ENCODE measurements around the gene TSHZ2. TPM values are rescaled to one million over a fixed set of nuclear protein-coding genes. Genes with fewer than 3 reads are reported as not detected.

The TSHZ2 gene
- total and polyA plus RNA-seq, 2 of the 4 experiments (the other 2 are of a cell fraction), result under 0.01 to 0.02 TPM

DNA sequence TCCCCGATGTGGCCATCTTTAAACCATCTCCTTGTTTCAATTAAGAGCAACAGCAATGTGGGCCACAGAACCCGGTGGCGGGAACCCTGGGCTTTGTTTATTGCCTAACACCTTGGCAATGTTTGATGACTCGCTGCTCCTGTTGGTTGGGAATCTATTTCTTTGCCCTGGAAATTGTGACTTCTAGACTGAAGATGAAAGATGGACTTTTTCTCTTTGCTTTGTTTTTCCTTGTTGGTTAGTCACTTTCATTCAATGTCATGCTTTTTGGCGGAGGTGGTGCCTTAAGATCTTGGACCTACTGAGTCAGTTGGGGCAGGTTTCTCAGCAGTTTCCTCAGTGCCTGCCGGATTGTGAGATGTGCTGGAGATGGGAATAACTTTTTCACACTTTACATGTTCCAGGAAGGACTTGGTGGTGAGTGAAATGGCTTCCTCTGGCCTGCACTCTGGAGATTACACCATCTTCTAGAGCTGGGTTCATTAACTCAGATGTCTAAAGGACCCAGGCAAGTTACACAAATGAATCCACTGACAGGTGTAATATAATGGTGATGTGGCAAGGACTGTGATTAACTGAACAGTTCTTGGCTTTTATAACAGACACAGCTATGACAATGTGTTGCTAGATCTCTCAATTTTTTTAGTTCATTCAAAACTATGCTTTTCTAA is 56.3 kb downstream of the TSHZ2 start:
- no peaks in the 10 kb centered on the region for H3K27me3 ChIP-seq (ENCODE audit: control insufficient read depth, insufficient read depth, low read length)
- no peak for ATAC-seq (ENCODE audit: low read depth)
- TF ChIP-seq, protein P1, sequence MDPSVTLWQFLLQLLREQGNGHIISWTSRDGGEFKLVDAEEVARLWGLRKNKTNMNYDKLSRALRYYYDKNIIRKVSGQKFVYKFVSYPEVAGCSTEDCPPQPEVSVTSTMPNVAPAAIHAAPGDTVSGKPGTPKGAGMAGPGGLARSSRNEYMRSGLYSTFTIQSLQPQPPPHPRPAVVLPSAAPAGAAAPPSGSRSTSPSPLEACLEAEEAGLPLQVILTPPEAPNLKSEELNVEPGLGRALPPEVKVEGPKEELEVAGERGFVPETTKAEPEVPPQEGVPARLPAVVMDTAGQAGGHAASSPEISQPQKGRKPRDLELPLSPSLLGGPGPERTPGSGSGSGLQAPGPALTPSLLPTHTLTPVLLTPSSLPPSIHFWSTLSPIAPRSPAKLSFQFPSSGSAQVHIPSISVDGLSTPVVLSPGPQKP (IDR thresholded peaks at IDR 0.05; ENCODE audit: borderline replicate concordance, low read depth, low read length), result no peak
- TF ChIP-seq MXI1 (IDR thresholded peaks at IDR 0.05; ENCODE audit: borderline replicate concordance, low read depth, low read length) (no peak), RCOR1 (IDR thresholded peaks at IDR 0.05; ENCODE audit: insufficient replicate concordance, low read length) (no peak), BHLHE40 (IDR thresholded peaks at IDR 0.05; ENCODE audit: low read depth, low read length) (no peak), MAFK (IDR thresholded peaks at IDR 0.05; ENCODE audit: low read depth, low read length) (no peak), FOS (IDR thresholded peaks at IDR 0.05; ENCODE audit: low read depth, low read length) (no peak), CEBPB (IDR thresholded peaks at IDR 0.05; ENCODE audit: low read depth, low read length) (no peak), CHD1 (IDR thresholded peaks at IDR 0.05; ENCODE audit: low read depth, low read length) (no peak), SMC3 (IDR thresholded peaks at IDR 0.05; ENCODE audit: low read depth, low read length) (no peak), RFX5 (IDR thresholded peaks at IDR 0.05; ENCODE audit: low read depth, low read length) (no peak), RAD21 (IDR thresholded peaks at IDR 0.05; ENCODE audit: low read length) (no peak), POLR2A (IDR thresholded peaks at IDR 0.05; ENCODE audit: low read depth, low read length) (no peak), NFE2L2 (IDR thresholded peaks at IDR 0.05; ENCODE audit: low read depth, low read length) (no peak), MAZ (IDR thresholded peaks at IDR 0.05; ENCODE audit: borderline replicate concordance, low read depth, low read length) (no peak)
- TF ChIP-seq, protein P2, sequence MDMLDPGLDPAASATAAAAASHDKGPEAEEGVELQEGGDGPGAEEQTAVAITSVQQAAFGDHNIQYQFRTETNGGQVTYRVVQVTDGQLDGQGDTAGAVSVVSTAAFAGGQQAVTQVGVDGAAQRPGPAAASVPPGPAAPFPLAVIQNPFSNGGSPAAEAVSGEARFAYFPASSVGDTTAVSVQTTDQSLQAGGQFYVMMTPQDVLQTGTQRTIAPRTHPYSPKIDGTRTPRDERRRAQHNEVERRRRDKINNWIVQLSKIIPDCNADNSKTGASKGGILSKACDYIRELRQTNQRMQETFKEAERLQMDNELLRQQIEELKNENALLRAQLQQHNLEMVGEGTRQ (IDR thresholded peaks at IDR 0.05; ENCODE audit: low read depth, low read length), result no peak
- TF ChIP-seq, protein P3, sequence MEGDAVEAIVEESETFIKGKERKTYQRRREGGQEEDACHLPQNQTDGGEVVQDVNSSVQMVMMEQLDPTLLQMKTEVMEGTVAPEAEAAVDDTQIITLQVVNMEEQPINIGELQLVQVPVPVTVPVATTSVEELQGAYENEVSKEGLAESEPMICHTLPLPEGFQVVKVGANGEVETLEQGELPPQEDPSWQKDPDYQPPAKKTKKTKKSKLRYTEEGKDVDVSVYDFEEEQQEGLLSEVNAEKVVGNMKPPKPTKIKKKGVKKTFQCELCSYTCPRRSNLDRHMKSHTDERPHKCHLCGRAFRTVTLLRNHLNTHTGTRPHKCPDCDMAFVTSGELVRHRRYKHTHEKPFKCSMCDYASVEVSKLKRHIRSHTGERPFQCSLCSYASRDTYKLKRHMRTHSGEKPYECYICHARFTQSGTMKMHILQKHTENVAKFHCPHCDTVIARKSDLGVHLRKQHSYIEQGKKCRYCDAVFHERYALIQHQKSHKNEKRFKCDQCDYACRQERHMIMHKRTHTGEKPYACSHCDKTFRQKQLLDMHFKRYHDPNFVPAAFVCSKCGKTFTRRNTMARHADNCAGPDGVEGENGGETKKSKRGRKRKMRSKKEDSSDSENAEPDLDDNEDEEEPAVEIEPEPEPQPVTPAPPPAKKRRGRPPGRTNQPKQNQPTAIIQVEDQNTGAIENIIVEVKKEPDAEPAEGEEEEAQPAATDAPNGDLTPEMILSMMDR (conservative IDR thresholded peaks at IDR 0.05; ENCODE audit: low read depth, low read length), result no peak
- no peak overlapping the region for H4K5ac ChIP-seq (ENCODE audit: low read depth, low read length)
- no peak overlapping the region for H2BK5ac ChIP-seq (ENCODE audit: low read depth, low read length, poor library complexity, severe bottlenecking)
- no peak overlapping the region for H2BK20ac ChIP-seq (ENCODE audit: low read depth, low read length)
- no peaks in the 10 kb centered on the region for H3K4me1 ChIP-seq (ENCODE audit: control insufficient read depth, insufficient read depth, low read length)
- no peak for DNase-seq
- no peaks in the 10 kb centered on the region for H3K36me3 ChIP-seq (ENCODE audit: control insufficient read depth, insufficient read depth, low read length)
- H3K79me1 ChIP-seq (ENCODE audit: low read depth in 1 of 2, low read length in 2 of 2), result no peaks in the 10 kb centered on the region
- no peak overlapping the region for H3K18ac ChIP-seq (ENCODE audit: low read depth, low read length)
- no peak overlapping the region for H3K23ac ChIP-seq (ENCODE audit: low read depth, low read length)
- H4K20me1 ChIP-seq (ENCODE audit: insufficient read depth, low read length), result no peaks in the 10 kb centered on the region
- H2BK120ac ChIP-seq (ENCODE audit: low read depth, low read length), result no peak overlapping the region
- BruUV-seq (replicated peaks), result no TSS peak
- CTCF ChIA-PET, result no interaction called here
- no peak overlapping the region for H3K4me2 ChIP-seq (ENCODE audit: low read depth, low read length)
- in situ Hi-C loops (cut with MboI; ENCODE audit: low sequenced_read_pairs) (no loop called here), intact Hi-C loops (cut with micrococcal nuclease) (no loop called here), dilution Hi-C loops (cut with HindIII; ENCODE audit: low sequenced_read_pairs, unreplicated experiment) (no loop called here)
- no peak overlapping the region for H3K4ac ChIP-seq (ENCODE audit: low read depth, low read length)
- H4K91ac ChIP-seq (ENCODE audit: insufficient read depth, low read depth, low read length), result no peak overlapping the region
- 63% methylated on average over 1 of the region's 6 CpGs; no CpG with 5 or more reads in 1 of the 2 experiments for WGBS, 2 experiments (ENCODE audit: extremely low coverage in 2 of 2, insufficient read length in 1 of 2)
- H3K27ac ChIP-seq (ENCODE audit: insufficient read depth, low read length), result no peak overlapping the region
- H2AK5ac ChIP-seq (ENCODE audit: low read depth, low read length), result no peak overlapping the region
- H3K14ac ChIP-seq (replicated peaks; ENCODE audit: low read depth, low read length), result no peak overlapping the region
- H3K4me3 ChIP-seq (ENCODE audit: insufficient read depth, low read depth, low read length), result no peak overlapping the region
- no peak overlapping the region for H2BK15ac ChIP-seq (ENCODE audit: low read depth, low read length)
- H3K9me3 ChIP-seq (ENCODE audit: control insufficient read depth, insufficient read depth, low read length), result no peaks in the 10 kb centered on the region; the same call in 1 of the 2 replicates
- POLR2A ChIA-PET (ENCODE audit: unreplicated experiment), result no interaction called here
- H3K9ac ChIP-seq (ENCODE audit: low read depth, low read length), result no peak overlapping the region
- no peak overlapping the region for H2AFZ ChIP-seq (replicated peaks; ENCODE audit: low read length, poor library complexity)
- H3K9me1 ChIP-seq (ENCODE audit: insufficient read depth, low read length), result no peaks in the 10 kb centered on the region
- H3K56ac ChIP-seq (ENCODE audit: extremely low read depth, insufficient read depth, low read length), result no peak overlapping the region
- no peak overlapping the region for H4K8ac ChIP-seq (ENCODE audit: low read depth in 2 of 2, low read length in 2 of 2)
- H2AK9ac ChIP-seq (replicated peaks; ENCODE audit: low read depth, low read length, poor library complexity), result no peak overlapping the region

Data from IMR-90 (cell line).